ENCODE results near the gene REV3L.

DNA sequence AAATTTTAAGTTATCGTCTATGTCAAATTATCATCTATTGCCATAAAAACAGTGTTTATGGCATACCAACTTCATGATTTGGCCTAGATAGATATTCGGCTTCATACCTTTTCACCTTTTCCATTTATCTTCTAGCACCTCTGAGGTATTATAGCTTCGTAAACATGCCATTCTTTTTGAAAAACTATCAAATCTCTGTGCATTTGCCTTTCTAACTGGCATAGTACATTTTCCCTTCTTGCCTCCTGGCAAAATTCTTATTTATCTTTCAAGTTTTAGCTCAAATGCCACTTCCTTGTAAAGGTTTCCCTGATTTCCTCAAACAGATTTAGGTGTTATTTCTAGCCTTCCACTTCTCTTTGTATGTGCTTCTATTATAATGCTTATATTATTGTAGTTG, 7.0 kb upstream of the REV3L start:
- no peak for TF ChIP-seq CTCF (IDR thresholded peaks at IDR 0.05)
- TF ChIP-seq POLR2A (IDR thresholded peaks at IDR 0.05), result no peak

Measured in adrenal gland (tissue), 5 donors.